DND-41 (cell line): ENCODE results near the gene AP1AR.
A peak's percentile ranks its signal among the peaks of the same experiment; 100 is the strongest.

ENCODE experiments used
- ATAC-seq: fragments of 200-7000 bp; cut with Tn5 transposase; 3 replicates; pipeline ENCODE4 v1.9.1; 2021; ENCODE audit warnings: low read depth; ENCODE audit not compliant: insufficient read depth
- DNase-seq: peaks from one replicate; pipeline ENCODE4 v3.0.0-alpha.2; 2020
- H2AFZ ChIP-seq: 2 replicates; pipeline ENCODE4 v1.6.0; 2012; ENCODE audit warnings: low read depth, low read length
- H3K27ac ChIP-seq: 2 replicates; pipeline ENCODE4 v1.5.1; 2012; ENCODE audit warnings: low read length, inconsistent platforms
- H3K27me3 ChIP-seq: fragments of 200-600 bp; sonication (generic); 2 replicates; pipeline ENCODE4 v1.6.0; 2012; ENCODE audit warnings: low read length, mild to moderate bottlenecking, inconsistent platforms; ENCODE audit not compliant: insufficient read depth, poor library complexity
- H3K36me3 ChIP-seq: 2 replicates; pipeline ENCODE4 v1.5.1; 2012; ENCODE audit warnings: low read length, inconsistent platforms; ENCODE audit not compliant: insufficient read depth
- H3K4me1 ChIP-seq: 2 replicates; pipeline ENCODE4 v1.5.1; 2012; ENCODE audit warnings: mild to moderate bottlenecking, low read length; ENCODE audit not compliant: insufficient read depth
- H3K4me2 ChIP-seq: 2 replicates; pipeline ENCODE4 v1.6.0; 2012; ENCODE audit warnings: mild to moderate bottlenecking, moderate library complexity, low read length, inconsistent platforms; ENCODE audit not compliant: insufficient read depth
- H3K4me3 ChIP-seq, 2 experiments: fragments of 200-600 bp in 1 of 2; shearing (Covaris generic) in 1 of 2; 2 replicates each; pipeline ENCODE4 v1.5.1; 2012 to 2016; ENCODE audit warnings: inconsistent platforms in 2 of 2, low read length in 2 of 2, mild to moderate bottlenecking in 2 of 2, low read depth in 1 of 2, moderate library complexity in 1 of 2
- H3K79me2 ChIP-seq: 2 replicates; pipeline ENCODE4 v1.6.0; 2012; ENCODE audit warnings: low read length, inconsistent platforms; ENCODE audit not compliant: insufficient read depth
- H3K9ac ChIP-seq: 2 replicates; pipeline ENCODE4 v1.6.0; 2012; ENCODE audit warnings: low read depth, mild to moderate bottlenecking, inconsistent platforms, low read length, moderate library complexity
- H3K9me3 ChIP-seq: 2 replicates; pipeline ENCODE4 v1.5.1; 2012; ENCODE audit warnings: low read length, moderate library complexity, mild to moderate bottlenecking, inconsistent platforms; ENCODE audit not compliant: insufficient read depth, severe bottlenecking
- H4K20me1 ChIP-seq: 2 replicates; pipeline ENCODE4 v1.6.0; 2012; ENCODE audit warnings: low read length; ENCODE audit not compliant: insufficient read depth
- EZH2 ChIP-seq: IDR thresholded peaks from 3 replicates; pipeline ENCODE4 v1.6.1; 2012; ENCODE audit warnings: borderline replicate concordance, low read depth, mild to moderate bottlenecking, moderate library complexity, low read length, inconsistent platforms; ENCODE audit not compliant: severe bottlenecking
- TF ChIP-seq, protein P1 (sequence below): IDR thresholded peaks from 2 replicates; pipeline ENCODE4 v1.5.1; 2012; ENCODE audit warnings: borderline replicate concordance, low read length, moderate library complexity, mild to moderate bottlenecking; ENCODE audit not compliant: poor library complexity, severe bottlenecking; ENCODE audit errors: extremely low read depth

Gene AP1AR

DNA sequence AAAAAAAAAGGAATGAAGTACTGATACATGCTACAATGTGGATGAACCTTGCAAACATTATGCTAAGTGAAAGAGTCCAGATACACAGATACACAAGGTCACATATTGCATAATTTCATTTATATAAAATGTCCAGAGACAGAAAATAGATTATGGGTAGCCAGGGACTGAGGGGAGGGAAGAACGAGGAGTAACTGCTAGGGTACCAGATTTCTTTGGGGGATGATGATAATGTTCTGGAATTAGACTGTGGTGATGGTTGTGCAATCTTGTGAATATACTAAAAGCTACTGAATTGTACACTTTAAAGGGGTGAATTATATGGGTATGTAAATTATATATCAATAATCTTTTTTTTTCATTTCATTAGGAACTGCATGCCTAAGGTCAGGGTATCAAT lies 20.8 kb upstream of the AP1AR start:
- H3K27me3 ChIP-seq = no peaks in the 10 kb centered on the region
- H2AFZ ChIP-seq = no peak overlapping the region
- ATAC-seq (no peak), DNase-seq (no peak)
- no peaks in the 10 kb centered on the region for H3K36me3 ChIP-seq
- H3K4me1 ChIP-seq = no peaks in the 10 kb centered on the region
- no peak for TF ChIP-seq EZH2
- TF ChIP-seq, protein P1, sequence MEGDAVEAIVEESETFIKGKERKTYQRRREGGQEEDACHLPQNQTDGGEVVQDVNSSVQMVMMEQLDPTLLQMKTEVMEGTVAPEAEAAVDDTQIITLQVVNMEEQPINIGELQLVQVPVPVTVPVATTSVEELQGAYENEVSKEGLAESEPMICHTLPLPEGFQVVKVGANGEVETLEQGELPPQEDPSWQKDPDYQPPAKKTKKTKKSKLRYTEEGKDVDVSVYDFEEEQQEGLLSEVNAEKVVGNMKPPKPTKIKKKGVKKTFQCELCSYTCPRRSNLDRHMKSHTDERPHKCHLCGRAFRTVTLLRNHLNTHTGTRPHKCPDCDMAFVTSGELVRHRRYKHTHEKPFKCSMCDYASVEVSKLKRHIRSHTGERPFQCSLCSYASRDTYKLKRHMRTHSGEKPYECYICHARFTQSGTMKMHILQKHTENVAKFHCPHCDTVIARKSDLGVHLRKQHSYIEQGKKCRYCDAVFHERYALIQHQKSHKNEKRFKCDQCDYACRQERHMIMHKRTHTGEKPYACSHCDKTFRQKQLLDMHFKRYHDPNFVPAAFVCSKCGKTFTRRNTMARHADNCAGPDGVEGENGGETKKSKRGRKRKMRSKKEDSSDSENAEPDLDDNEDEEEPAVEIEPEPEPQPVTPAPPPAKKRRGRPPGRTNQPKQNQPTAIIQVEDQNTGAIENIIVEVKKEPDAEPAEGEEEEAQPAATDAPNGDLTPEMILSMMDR = no peak
- H3K9me3 ChIP-seq = no peaks in the 10 kb centered on the region
- no peaks in the 10 kb centered on the region for H4K20me1 ChIP-seq
- H3K9ac ChIP-seq = no peak overlapping the region
- H3K4me3 ChIP-seq = no peak overlapping the region
- no peak overlapping the region for H3K27ac ChIP-seq
- no peak overlapping the region for H3K4me2 ChIP-seq
- H3K79me2 ChIP-seq = no peaks in the 10 kb centered on the region

DNA sequence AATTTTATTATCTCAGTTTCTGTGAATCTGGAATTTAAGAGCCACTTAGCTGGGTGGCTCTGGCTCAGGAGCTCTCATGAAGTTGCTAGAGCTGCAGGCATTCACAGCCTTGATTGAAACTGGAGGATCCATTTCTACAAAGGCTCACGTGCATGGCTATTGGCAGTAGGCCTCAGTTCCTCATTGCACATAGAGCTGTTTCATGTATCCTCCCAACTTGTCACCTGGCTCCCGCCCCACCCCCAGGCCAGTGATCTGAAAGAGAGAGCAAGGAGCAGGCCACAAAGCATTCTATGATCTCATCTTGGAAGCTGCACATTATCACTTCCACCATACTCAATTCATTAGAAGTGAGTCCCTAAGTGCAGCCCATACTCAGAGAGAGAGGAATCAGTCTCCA lies 18.5 kb upstream of the AP1AR start:
- Histone ChIP-seq H3K36me3 (no peaks in the 10 kb centered on the region), H3K9ac (no peak overlapping the region), H3K4me3 (no peak overlapping the region), H3K27me3 (no peaks in the 10 kb centered on the region), H4K20me1 (no peaks in the 10 kb centered on the region), H3K9me3 (no peaks in the 10 kb centered on the region), H2AFZ (no peak overlapping the region), H3K4me1 (no peaks in the 10 kb centered on the region), H3K79me2 (no peaks in the 10 kb centered on the region), H3K27ac (no peak overlapping the region), H3K4me2 (no peak overlapping the region)
- TF ChIP-seq EZH2 = no peak
- TF ChIP-seq, protein P1 = no peak
- ATAC-seq (no peak), DNase-seq (peak; percentile 14)

- no peaks in the 10 kb centered on the region for H3K27me3 ChIP-seq
- DNase-seq (no peak), ATAC-seq (no peak)
- H3K4me2 ChIP-seq = no peak overlapping the region
- H3K27ac ChIP-seq = no peak overlapping the region
- no peaks in the 10 kb centered on the region for H4K20me1 ChIP-seq
- H3K4me3 ChIP-seq = no peak overlapping the region
- no peak overlapping the region for H2AFZ ChIP-seq
- no peaks in the 10 kb centered on the region for H3K4me1 ChIP-seq
- H3K79me2 ChIP-seq = no peaks in the 10 kb centered on the region
- TF ChIP-seq, protein P1 = no peak
- TF ChIP-seq EZH2 = no peak
- H3K36me3 ChIP-seq = no peaks in the 10 kb centered on the region
- no peak overlapping the region for H3K9ac ChIP-seq
- no peaks in the 10 kb centered on the region for H3K9me3 ChIP-seq
Observed at GRCh38 chr4:112213856-112214255, 17.7 kb upstream of the AP1AR start.
